HG03060 (cell line): Measurements from ENCODE around the gene MBNL1.

ENCODE experiments used
- ATAC-seq: cut with Tn5 transposase; IDR thresholded peaks from one replicate; pipeline ENCODE4 v1.9.1; 2021; ENCODE audit warnings: low read depth, moderate number of reproducible peaks; ENCODE audit not compliant: unreplicated experiment

The MBNL1 gene

DNA sequence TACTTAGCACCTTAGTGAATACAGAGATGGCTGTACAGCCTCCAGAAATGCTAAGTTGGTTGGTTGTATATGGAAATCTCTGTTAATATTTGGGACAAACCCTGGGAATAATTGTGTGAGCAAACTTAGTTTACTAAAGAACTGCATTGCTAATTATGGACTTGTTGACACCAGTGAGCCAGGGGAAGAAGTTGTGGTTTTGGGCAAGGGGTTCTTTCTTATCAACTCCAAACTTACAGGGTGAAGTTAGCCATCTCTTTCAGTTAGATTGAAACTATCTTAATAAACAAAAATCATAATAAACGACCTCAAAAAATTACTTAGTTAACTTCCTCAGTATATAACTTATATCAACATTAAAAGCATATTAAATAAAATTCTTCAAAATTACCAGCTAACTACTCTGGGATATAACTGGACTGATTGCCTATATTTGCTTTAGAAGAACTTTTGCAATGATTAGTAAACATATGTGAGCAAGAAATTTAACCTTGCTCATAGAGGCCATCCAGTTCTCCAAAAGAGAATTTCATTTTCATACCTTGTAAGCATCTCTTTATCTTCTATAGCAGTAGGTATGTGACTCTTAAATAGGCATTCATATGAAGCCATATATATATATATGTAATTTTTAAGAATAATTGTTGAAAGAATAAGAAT, 24.7 kb downstream of the MBNL1 start:
- no peak for ATAC-seq

DNA sequence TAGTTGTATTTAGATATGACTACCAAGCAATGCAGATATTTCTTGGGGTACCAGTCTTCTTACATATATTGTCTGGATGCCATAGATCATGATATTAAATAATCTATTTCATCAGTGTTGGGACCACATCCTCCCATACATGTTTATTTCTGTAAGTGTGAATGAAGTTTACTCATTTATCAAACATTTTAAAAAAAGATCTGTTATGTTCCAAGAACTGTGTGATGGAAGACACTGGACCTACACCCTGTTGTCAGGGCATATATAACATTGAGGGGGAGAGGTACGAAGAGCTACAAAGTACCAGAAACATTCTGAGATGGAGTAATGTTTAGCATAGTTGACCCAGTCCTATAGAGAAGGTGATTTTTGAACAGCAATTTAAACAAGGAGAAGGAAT, 26.6 kb downstream of the MBNL1 start:
- no peak for ATAC-seq

DNA sequence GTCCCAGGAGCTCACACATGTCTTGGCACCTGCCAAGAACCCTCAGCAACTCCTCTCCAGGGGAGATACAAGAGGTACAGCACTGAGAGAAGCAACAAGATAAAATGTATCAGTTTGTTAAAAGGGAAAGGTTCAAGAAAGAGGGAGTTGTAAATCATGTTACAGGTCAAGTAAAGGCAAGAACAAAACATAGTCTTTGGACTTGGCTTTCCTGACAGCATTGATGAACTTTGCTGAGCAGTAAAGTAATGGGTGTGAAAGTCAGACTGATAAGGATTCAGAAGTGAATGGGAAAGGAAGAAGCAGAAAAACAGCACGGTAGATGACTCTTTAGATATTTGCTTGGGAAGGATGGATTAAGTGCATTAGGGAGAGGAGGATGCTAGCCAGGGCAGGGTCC, 27.1 kb downstream of the MBNL1 start:
- no peak for ATAC-seq

DNA sequence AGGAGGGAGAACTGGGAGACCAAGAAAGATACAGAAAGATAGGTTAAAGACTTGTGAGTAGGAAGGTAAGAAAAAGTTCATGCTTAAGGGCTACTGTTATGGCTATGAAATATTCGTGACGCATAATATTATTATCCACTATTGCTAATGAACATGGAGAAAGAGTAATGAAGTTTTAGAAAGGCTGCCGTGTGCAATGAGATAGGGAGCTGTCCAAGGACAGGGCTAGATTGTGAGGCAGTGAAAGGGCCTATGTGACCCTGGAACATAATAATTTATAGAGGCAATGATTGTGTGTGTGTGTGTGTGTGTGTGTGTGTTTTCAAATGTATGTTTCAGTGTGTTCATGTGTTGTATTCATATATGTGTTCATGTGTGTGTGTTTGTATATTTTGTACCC, 27.7 kb downstream of the MBNL1 start:
- ATAC-seq: no peak

DNA sequence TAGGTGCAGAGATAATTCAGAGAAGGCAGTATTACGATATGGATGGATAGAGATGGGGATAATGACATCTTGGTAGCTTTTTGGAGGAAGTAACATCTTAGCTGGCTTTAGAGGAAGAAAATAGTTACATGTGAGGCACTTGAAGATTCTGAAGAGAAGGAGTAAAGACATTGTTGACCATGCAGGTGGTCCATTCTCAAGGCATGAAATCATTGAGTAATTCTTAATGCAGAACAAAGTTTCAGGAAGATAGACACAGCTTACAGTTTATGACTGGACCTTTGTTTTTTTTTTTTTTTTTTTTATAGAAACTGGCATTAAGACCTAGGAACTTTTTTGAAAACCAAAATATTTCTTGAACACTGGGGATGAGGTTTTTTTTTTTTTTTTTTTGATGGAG, 28.2 kb downstream of the MBNL1 start:
- no peak for ATAC-seq

DNA sequence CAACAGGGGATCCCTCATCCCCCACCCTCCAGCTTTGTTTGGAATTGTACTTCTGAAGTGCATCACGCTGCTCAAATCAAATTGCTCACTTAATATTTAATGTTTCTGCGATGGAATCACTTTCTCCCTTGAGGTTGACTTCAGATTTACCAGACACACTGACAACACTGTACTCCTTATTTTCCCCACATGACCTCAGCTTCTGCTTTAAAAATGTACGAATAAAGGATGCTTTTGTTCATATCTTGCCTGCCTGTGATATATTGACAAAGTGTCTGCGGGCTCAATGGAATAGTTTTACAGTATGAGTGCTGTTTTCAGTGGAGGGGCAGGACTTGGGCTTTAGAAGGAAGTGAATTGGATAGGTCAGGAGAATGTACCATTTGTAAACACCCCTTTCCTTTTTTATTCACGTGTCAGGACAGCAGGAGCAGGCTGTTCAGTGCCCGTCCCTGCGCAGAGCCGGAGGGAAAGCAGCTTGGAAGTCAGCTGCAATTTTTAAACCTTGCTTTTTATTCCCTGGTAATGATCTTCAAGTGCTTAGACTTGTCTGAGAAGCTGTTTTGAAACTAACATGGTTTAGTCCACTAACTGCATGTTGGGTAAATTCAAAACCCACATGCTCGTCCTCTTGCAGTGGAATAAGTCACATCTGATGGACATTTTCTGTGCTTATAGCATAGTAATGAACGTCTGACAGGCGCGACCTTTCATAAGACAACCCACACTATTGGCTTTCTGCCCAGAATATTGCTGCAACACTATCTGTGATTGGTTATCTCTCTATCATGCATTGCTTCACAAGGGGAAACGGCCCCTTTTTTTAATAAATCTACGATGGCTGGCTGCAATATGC, 29.9 kb downstream of the MBNL1 start:
- peak; percentile 67 for ATAC-seq

DNA sequence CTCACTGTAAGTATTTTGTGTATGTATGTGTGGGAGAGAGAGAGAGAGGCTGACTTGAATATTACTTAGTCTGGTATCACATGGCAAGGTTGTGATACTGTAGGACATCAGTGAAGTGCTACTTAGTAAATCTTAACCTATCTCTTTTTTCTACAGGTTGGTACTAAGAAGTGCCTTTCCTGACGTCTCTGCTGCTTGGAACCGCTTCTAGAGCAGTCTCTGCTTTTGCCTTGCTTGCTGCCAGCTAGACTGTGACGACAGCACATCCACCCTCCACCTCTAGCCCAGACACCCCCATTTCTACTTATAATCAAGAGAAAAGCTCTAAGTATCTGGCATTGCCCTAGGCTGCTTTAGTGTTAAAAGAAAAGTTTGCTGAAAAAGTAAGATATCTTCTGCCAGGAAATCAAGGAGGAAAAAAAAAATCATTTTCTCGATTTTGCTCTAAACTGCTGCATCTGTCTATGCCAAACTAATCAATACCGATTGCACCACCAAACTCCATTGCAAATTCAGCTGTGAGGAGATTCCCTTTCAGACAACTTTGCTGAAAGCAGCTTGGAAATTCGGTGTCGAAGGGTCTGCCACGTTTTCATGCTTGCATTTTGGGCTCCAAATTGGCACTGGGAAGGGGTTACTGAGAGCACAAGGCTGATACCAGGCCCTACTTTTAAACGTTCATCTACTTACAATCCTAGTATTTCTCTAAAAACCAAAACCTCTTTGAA, 30.7 kb downstream of the MBNL1 start:
- ATAC-seq: no peak

DNA sequence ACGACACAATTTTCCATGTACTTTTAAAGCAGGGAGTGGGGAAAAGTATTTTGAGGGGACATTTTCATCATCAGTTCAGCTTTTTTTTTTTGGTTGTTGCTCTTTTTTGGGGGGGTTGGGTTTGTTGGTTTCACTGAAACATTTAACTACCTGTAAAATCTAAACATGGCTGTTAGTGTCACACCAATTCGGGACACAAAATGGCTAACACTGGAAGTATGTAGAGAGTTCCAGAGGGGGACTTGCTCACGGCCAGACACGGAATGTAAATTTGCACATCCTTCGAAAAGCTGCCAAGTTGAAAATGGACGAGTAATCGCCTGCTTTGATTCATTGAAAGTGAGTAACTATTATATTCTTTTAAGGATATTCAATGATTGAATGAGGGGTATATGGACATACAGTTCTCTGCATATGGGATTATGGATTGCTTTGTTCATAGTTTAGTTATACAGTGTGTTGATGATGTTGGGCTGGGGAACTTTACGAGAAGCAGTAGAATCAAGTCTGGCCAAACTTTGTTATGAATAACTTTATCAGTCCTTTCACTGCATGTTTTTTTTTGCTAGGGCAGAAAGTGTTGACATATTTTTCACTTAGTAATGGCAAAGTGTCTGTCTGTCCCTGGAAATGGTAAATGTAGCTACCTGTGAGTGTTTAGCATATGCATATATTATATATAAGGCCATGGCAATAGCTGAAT, 31.5 kb downstream of the MBNL1 start:
- ATAC-seq: no peak

DNA sequence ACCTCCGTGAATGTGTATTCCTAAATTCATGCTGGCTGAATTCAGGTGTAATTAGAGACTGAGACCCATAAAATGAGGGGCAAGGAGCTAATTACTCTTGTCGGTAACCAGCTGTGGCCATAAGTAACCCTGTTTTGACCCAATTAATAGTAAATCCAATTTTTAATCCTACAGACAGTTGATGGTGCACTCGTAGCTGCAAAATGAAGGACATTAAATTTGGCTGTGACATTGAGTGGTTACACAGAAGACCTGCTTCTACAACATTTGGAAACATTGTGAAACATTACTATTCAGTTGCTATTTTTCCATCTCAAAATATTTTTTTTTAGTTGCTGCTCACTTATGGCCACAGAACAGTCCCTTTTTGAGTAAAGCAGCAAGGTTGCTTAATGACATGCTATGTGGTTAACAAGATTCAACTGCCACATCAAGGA, 33.0 kb downstream of the MBNL1 start:
- no peak for ATAC-seq

DNA sequence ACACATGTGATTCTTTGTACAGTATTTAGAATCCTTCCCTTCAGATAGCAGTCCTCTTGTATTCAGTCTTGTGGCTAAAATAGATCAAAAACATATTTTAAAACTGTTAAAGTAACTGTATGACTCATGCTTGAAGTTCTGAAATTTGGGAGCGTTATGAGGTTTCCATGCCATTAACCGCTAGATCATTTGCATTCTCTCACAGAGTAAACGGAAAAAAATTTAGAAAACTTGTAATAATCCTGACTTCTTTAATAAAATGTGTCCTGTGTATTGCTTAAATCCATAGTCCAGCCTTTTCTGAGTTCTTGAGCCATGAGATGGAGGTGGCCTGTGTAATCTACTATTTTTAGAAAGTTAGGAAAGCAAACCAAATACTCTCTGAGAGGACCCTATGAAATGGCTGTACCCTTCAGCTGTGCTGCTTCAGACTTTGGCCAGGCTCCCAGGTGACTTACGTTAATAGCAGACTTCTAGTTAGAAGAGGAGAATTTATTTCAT, 33.8 kb downstream of the MBNL1 start:
- ATAC-seq: peak; percentile 65

DNA sequence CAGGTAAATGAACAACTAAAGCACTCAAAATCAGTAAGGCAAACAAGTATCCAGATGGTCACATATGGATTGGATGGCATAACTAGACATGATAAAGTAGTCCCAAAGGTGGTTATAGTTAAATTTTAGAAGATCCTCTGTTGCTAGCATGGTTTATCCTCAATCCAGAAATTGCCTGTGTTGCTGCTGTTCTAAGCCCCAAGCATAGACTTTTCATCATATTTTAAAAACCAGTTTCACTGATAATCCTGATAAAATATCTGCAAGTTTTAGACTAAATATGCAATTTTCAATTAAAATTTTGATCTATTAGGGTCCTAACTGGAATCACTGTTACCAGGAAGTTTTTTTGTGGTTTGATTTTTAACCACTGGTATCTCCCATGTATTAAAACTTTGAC, 35.4 kb downstream of the MBNL1 start:
- no peak for ATAC-seq

DNA sequence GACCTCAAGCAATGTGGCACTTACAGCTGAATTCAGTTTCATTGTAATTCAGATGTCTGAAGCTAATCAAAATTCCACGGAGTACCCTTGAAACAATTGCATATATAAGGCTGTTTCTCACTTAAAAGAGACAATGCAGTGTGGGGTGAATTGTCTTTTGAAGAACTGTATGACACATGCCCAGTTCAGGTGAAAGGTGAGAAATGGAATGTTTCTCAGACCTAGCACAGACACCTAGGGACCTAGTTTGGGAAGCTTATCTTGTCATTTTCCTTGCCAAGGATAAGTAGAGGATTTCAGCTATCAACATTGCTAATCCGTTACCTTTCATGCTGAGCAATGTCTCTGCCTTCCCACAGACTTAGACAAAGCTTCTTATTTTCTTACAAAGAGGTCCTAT, 36.3 kb downstream of the MBNL1 start:
- no peak for ATAC-seq

DNA sequence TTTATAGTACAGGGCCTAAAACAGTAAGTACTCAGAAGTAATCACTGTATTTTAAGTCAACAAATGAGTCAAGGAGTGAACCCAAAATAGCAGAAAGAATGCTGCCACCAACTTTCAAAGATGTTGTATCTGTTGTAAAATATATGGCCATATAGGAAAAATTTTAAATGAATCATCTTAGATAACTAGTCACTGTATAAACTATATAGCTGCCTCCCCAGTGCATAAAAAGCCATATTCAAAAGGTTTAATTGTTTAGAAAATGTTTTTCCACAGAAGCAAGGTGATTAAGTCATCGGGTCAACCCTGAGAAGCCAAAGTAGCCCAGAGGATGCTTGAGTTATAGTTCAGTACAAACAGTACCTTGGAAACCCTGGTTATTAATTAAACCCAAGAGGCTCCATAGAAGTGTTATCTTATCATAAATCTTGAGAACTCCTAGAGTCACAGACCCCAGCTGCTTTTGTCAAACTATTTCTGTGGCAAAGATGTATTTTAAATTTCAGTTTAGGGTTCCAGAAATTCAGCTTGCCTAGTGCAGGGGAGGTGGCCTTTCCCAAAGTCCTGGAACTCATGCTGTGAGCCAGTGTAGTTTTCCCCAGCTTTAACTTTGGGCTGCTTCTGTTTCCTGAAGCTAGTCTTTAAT, 39.2 kb downstream of the MBNL1 start:
- no peak for ATAC-seq

DNA sequence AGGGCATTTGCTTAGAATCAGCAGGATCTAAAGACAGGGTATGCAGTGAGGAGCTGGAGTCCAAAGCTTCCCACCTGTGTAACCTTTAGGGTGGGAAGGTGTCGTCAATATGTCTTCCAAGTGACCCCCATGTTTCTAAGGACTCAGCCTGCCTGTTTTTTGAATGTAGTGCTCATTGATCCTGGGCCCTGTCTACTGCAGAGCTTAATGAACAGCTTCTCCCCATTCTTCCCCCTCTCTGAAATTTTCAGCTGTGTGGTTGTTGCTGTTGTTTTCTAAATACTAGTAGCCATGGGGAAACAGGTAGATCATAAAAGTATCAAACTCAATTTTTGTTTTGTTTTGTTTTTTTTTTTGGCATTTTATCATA, 39.7 kb downstream of the MBNL1 start:
- no peak for ATAC-seq

DNA sequence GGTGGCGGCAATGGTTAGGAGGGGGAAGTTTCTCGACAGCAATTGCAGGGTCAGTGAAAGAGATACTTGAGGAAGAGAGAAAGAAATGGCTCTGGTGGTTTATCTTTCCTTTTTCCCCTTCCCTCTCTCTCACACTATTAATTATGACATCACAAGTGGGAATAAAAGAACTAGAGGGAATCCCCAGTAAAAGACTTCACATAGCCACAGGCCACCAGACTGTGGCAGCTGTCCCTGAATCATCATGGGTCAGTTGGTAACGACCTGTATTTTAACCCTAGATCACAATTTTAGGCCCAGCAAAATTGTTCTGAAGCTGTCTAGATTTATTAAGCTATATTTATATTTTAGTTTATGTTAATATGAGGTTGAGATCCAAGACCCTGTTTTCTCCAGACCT, 40.3 kb downstream of the MBNL1 start:
- ATAC-seq: no peak

DNA sequence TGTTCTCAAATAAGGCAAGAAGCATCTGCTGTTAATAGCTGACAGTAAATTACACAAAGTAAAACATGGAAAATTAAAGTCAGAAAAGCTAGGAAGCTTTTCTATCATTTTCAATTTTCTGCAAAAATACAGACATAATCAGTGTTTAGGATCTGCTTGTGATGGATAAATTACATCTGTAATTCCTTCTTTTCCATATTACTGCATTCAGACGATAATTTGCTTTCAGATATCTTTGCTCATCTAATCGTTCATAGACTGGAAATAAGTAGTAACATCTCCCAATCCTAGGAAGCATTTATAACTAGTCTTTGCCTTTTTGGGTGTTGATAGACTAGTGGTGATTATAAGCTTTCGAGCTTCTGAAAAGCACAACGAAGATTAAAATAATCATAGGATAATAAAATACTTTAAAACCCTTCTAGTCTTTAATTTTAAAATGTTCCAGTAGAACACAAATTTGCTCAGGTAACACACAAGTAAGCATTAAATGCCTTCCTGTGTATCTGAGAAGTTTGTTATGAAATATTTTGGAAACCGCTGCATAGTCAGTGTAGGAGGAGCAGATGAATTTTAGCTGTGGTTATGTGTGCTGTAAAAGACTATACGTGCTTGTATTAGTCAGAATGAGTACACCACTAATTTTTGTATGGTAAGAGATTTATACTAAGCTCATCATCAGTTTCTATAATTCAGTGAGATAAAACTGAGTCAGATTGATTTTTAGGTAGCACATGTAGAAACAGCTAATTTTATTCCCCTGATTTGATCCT, 41.0 kb downstream of the MBNL1 start:
- ATAC-seq: no peak

DNA sequence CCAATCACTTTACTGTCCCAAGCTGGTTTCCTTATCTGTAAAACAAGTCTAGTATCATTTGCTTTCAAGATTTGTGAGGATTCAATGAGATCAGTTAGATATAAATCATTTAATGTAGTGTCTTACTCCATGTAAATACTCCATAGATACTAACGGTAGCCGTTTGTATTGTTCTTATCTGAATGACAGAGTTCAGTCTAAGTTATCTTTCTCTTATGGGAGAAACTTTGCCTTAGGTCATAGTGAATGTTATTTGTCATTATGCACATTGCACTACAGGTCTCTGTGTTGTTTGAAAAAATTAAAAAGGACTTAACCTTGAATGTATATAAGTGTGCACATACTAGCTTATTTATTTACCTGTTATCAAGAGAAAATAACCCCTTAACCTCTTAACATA, 44.7 kb downstream of the MBNL1 start:
- ATAC-seq: no peak

DNA sequence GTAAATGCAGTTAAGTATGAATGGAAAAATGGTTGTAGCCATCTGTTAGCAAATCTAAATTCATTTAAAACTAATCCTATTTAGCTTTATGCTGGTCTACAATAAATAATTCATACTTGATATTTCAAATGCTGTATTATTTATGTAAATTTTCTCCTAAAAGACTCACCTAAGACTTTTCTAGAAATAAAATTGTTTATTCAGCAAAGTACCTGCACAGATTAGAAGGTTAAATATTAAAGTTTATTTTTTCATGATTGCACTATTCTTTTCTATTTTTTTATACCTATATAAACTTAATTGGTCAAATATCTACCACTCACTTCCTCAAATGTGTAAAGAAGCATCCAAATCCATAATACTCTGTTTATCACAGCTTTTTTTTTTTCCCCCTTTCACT, 45.2 kb downstream of the MBNL1 start:
- ATAC-seq: no peak

DNA sequence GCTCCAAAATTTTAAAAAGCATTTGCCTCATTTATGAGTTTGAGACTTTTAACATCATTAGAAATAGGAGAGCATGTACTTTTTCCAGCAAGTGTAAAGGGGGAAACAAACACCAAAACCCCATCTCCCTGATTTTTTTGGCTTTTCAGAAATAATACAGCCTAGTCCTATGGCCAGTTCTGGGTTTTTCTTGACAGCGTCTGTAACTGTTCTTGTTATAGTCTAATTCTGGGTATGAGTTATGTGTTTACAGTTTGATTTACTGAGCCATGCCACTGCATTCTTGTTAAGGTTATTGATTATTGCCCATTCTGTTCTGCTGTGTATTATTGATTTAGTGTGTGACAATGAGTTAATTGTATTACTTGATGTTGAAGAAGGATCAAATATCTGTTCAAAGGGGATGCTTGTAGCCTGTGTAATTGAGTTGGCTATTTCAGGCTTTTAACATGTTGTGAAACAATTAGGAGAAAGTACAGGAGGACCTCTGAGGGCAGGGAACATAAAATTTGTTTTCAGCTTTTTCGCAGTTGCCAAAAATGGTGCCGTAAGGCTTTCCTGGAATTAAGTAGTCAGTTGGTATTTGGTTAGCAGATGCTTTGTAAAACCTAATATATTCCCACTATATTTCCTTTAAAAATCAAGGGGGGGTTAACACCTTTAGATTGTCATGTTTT, 46.1 kb downstream of the MBNL1 start:
- no peak for ATAC-seq
